DMS153 (cell line): ENCODE results near the gene SLC22A31.
A peak's percentile ranks its signal among the peaks of the same experiment; 100 is the strongest.
"Not testable (repeated sequence)": the region's sequence is repeated elsewhere in the genome, so short reads cannot be mapped to it uniquely, and the experiment has no call there.

Experiments
- DNase-seq: peaks from one replicate; lab custom pipeline; 2025; lab: John Stamatoyannopoulos, UW

The SLC22A31 gene

GRCh38 chr16:89192956-89193575 is 7.3 kb downstream of the SLC22A31 start:
- DNase-seq: peak; percentile 26

GRCh38 chr16:89192186-89192955 is 8.0 kb downstream of the SLC22A31 start:
- peak; percentile 28 for DNase-seq

- no peak for DNase-seq
These were observed 8.5 kb downstream of the SLC22A31 start for GRCh38 chr16:89191901-89192185.

GRCh38 chr16:89191033-89191900 is 9.1 kb downstream of the SLC22A31 start:
- DNase-seq: no peak

- no peak for DNase-seq
These were observed 10.0 kb downstream of the SLC22A31 start for GRCh38 chr16:89190150-89190958.

- DNase-seq: no peak
These were observed 10.8 kb downstream of the SLC22A31 start for GRCh38 chr16:89189358-89190025.

GRCh38 chr16:89188471-89189357 is 11.6 kb downstream of the SLC22A31 start:
- not testable (repeated sequence) for DNase-seq

- no peak for DNase-seq
These were observed 12.5 kb downstream of the SLC22A31 start for GRCh38 chr16:89187770-89188392.

- no peak for DNase-seq
These were observed 13.1 kb downstream of the SLC22A31 start for GRCh38 chr16:89187032-89187769.

- DNase-seq: not testable (repeated sequence)
These were observed 13.7 kb downstream of the SLC22A31 start for GRCh38 chr16:89186593-89187031.

GRCh38 chr16:89185887-89186592 is 14.3 kb downstream of the SLC22A31 start:
- not testable (repeated sequence) for DNase-seq

GRCh38 chr16:89184933-89185794 is 15.2 kb downstream of the SLC22A31 start:
- DNase-seq: no peak

- DNase-seq: no peak
These were observed 15.7 kb downstream of the SLC22A31 start for GRCh38 chr16:89184677-89184932.

- DNase-seq: no peak
These were observed 16.2 kb downstream of the SLC22A31 start for GRCh38 chr16:89183975-89184676.

GRCh38 chr16:89183463-89183862 is 16.9 kb downstream of the SLC22A31 start:
- DNase-seq: no peak

GRCh38 chr16:89179656-89180315 is 20.6 kb downstream of the SLC22A31 start:
- DNase-seq: no peak

GRCh38 chr16:89179148-89179484 is 21.2 kb downstream of the SLC22A31 start:
- no peak for DNase-seq
